Measurements from ENCODE around the gene RBBP6.

- TF ChIP-seq CTCF (IDR thresholded peaks at IDR 0.05) (no peak), POLR2A (IDR thresholded peaks at IDR 0.05) (no peak)
Observed at GRCh38 chr16:24572069-24572468, 32.7 kb downstream of the RBBP6 start.
